H9 (cell line): ENCODE data around the gene CNTF. TPM values are rescaled to one million over a fixed set of nuclear protein-coding genes. Genes with fewer than 3 reads are reported as not detected.

Experiments used
- DNase-seq: peaks from one replicate; pipeline ENCODE4 v3.0.0-alpha.2; 2017
- H2AFZ ChIP-seq: one replicate; pipeline ENCODE4 v1.6.1; 2013; ENCODE audit warnings: mild to moderate bottlenecking, low read length, control low read depth, moderate library complexity
- H2AK5ac ChIP-seq: 2 replicates; pipeline ENCODE4 v1.6.1; 2013; ENCODE audit warnings: low read length, control low read depth, mixed read lengths; ENCODE audit not compliant: insufficient read length
- H2BK120ac ChIP-seq: one replicate; pipeline ENCODE4 v1.6.1; 2013; ENCODE audit warnings: low read depth, mild to moderate bottlenecking, low read length, control low read depth, inconsistent platforms; ENCODE audit not compliant: poor library complexity, severe bottlenecking
- H2BK12ac ChIP-seq: 2 replicates; pipeline ENCODE4 v1.6.1; 2013; ENCODE audit warnings: low read length, control low read depth, mixed read lengths, low read depth; ENCODE audit not compliant: insufficient read length
- H2BK15ac ChIP-seq: 2 replicates; pipeline ENCODE4 v1.6.1; 2013; ENCODE audit warnings: low read depth, low read length, control low read depth
- H2BK20ac ChIP-seq: one replicate; pipeline ENCODE4 v1.6.1; 2013; ENCODE audit warnings: low read depth, mild to moderate bottlenecking, low read length, control low read depth, inconsistent platforms; ENCODE audit not compliant: poor library complexity, severe bottlenecking
- H2BK5ac ChIP-seq: 2 replicates; pipeline ENCODE4 v1.6.1; 2013; ENCODE audit warnings: low read length, control low read depth, mixed read lengths; ENCODE audit not compliant: insufficient read length
- H3K14ac ChIP-seq: 2 replicates; pipeline ENCODE4 v1.6.1; 2013; ENCODE audit warnings: low read length, control low read depth; ENCODE audit not compliant: insufficient read depth
- H3K18ac ChIP-seq: 2 replicates; pipeline ENCODE4 v1.6.1; 2013; ENCODE audit warnings: low read depth, mild to moderate bottlenecking, mixed read lengths, low read length, control low read depth; ENCODE audit not compliant: insufficient read length
- H3K23ac ChIP-seq: 2 replicates; pipeline ENCODE4 v1.6.1; 2013; ENCODE audit warnings: low read length, control low read depth, mixed read lengths, low read depth; ENCODE audit not compliant: insufficient read length
- H3K23me2 ChIP-seq: 2 replicates; pipeline ENCODE4 v1.6.1; 2013; ENCODE audit warnings: low read depth, mild to moderate bottlenecking, mixed read lengths, low read length, control low read depth; ENCODE audit not compliant: insufficient read length, poor library complexity, severe bottlenecking
- H3K27ac ChIP-seq: 2 replicates; pipeline ENCODE4 v1.5.1; 2013; ENCODE audit warnings: low read length, control low read depth, mixed read lengths, low read depth; ENCODE audit not compliant: insufficient read length
- H3K27me3 ChIP-seq: 2 replicates; pipeline ENCODE4 v1.6.1; 2013; ENCODE audit warnings: low read length, control low read depth, inconsistent platforms; ENCODE audit not compliant: insufficient read depth
- H3K4ac ChIP-seq: 2 replicates; pipeline ENCODE4 v1.6.1; 2013; ENCODE audit warnings: low read depth, mild to moderate bottlenecking, control low read depth, inconsistent platforms, low read length, moderate library complexity
- H3K4me1 ChIP-seq: 2 replicates; pipeline ENCODE4 v1.6.1; 2013; ENCODE audit warnings: low read length, control low read depth, inconsistent platforms; ENCODE audit not compliant: insufficient read depth
- H3K4me2 ChIP-seq: 2 replicates; pipeline ENCODE4 v1.6.1; 2013; ENCODE audit warnings: low read length, control low read depth, mixed read lengths; ENCODE audit not compliant: insufficient read length, insufficient read depth
- H3K56ac ChIP-seq: 2 replicates; pipeline ENCODE4 v1.6.1; 2013; ENCODE audit warnings: low read depth, mild to moderate bottlenecking, mixed read lengths, low read length, control low read depth; ENCODE audit not compliant: insufficient read length
- H3K79me1 ChIP-seq: 2 replicates; pipeline ENCODE4 v1.6.1; 2013; ENCODE audit warnings: low read depth, mild to moderate bottlenecking, moderate library complexity, low read length, control low read depth, inconsistent platforms; ENCODE audit not compliant: insufficient read depth, poor library complexity, severe bottlenecking
- H3K79me2 ChIP-seq: 2 replicates; pipeline ENCODE4 v1.6.1; 2013; ENCODE audit warnings: low read length, control low read depth, inconsistent platforms; ENCODE audit not compliant: insufficient read depth
- H3K9ac ChIP-seq: 2 replicates; pipeline ENCODE4 v1.6.1; 2013; ENCODE audit warnings: low read length, control low read depth, mixed read lengths; ENCODE audit not compliant: insufficient read length; ENCODE audit errors: extremely low read depth
- H3K9me3 ChIP-seq: one replicate; pipeline ENCODE4 v1.6.1; 2013; ENCODE audit warnings: low read depth, low read length, inconsistent platforms; ENCODE audit not compliant: control insufficient read depth
- H3T11ph ChIP-seq: one replicate; pipeline ENCODE4 v1.6.1; 2013; ENCODE audit warnings: mild to moderate bottlenecking, low read length, control low read depth, inconsistent platforms
- H4K20me1 ChIP-seq: one replicate; pipeline ENCODE4 v1.6.1; 2013; ENCODE audit not compliant: control insufficient read depth, insufficient read length, insufficient read depth
- H4K5ac ChIP-seq: 2 replicates; pipeline ENCODE4 v1.6.1; 2013; ENCODE audit warnings: low read depth, mild to moderate bottlenecking, mixed read lengths, low read length, control low read depth; ENCODE audit not compliant: insufficient read length
- H4K8ac ChIP-seq: replicated peaks from 2 replicates; pipeline ENCODE4 v1.6.1; 2013; ENCODE audit warnings: low read length, control low read depth, mixed read lengths, low read depth; ENCODE audit not compliant: insufficient read length
- H4K91ac ChIP-seq: 2 replicates; pipeline ENCODE4 v1.6.1; 2013; ENCODE audit warnings: low read depth, mild to moderate bottlenecking, moderate library complexity, mixed read lengths, low read length, control low read depth; ENCODE audit not compliant: insufficient read length
- H3K27ac Mint-ChIP-seq, 3 experiments: 2 replicates in 2 of 3; 3 replicates in 1 of 3; pipeline ENCODE4 v1.8.0; 2020 to 2021; ENCODE audit warnings: mixed read lengths in 3 of 3, mild to moderate bottlenecking in 1 of 3, moderate library complexity in 1 of 3
- H3K27me3 Mint-ChIP-seq: 2 replicates; pipeline ENCODE4 v1.8.0; 2021; ENCODE audit warnings: low read depth, mild to moderate bottlenecking, moderate library complexity, mixed read lengths
- H3K36me3 Mint-ChIP-seq, 3 experiments: 2 replicates in 2 of 3; 3 replicates in 1 of 3; pipeline ENCODE4 v1.8.0; 2020 to 2021; ENCODE audit warnings: low read depth in 3 of 3, mixed read lengths in 3 of 3; ENCODE audit not compliant: insufficient read depth in 1 of 3
- H3K4me1 Mint-ChIP-seq, 2 experiments: 2 replicates each; pipeline ENCODE4 v1.8.0; 2020; ENCODE audit warnings: mixed read lengths in 2 of 2
- H3K4me3 Mint-ChIP-seq, 2 experiments: 2 replicates in 1 of 2; 3 replicates in 1 of 2; pipeline ENCODE4 v1.8.0; 2020 to 2021; ENCODE audit warnings: mild to moderate bottlenecking in 2 of 2, mixed read lengths in 2 of 2, moderate library complexity in 1 of 2
- H3K9me3 Mint-ChIP-seq, 2 experiments: 2 replicates in 1 of 2; 3 replicates in 1 of 2; pipeline ENCODE4 v1.8.0; 2020; ENCODE audit warnings: mild to moderate bottlenecking in 2 of 2, mixed read lengths in 2 of 2, moderate library complexity in 1 of 2
- WGBS: extraction: QIAGEN DNeasy Blood & Tissue Kit; methylation state at CpG from one replicate; pipeline ENCODE4 v1.1.7; 2013; ENCODE audit warnings: missing lambda C conversion rate, low lambda C conversion rate, mixed read lengths; ENCODE audit not compliant: insufficient read length; ENCODE audit errors: extremely low coverage; 5-methylcytosine and 5-hydroxymethylcytosine counted together
- total RNA-seq: library from RNA; stranded (reverse); gene quantifications from 2 replicates; pipeline ENCODE4 v1.2.1, GENCODE V29; 2021
- TF ChIP-seq, protein P1 (sequence below): fragments of 200-600 bp; sonication (generic); conservative IDR thresholded peaks from 3 replicates; pipeline ENCODE4 v1.8.0; 2021; ENCODE audit warnings: antibody characterized with exemption, mild to moderate bottlenecking

The CNTF gene
- total RNA-seq, 1 experiment from 2014 or later: 3.5 TPM

DNA sequence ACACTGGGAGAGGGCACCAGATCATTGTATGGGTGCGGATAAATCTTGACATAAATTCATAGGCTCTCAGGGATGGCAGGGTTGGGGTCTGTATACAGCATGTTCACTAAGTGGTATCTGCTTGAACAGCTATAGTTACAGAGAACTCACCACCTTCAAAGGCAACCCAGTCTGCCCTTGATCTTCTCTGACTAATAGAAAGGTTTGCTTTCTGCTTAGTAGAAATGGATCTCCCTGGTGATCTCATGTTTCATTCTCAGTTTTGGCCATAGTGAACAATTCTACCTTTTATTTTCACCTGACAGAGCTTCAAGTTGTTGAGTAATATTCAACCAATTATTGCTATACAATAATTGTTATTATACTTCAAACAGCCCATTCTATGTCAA lies 32.4 kb downstream of the CNTF start:
- peaks cover 23 to 34% of the 10 kb centered on the region in 2 experiments for H3K4me1 Mint-ChIP-seq

More for the DNA sequence above, 32.4 kb downstream of the CNTF start:
- Histone ChIP-seq H2AFZ (no peak overlapping the region), H2BK20ac (no peak overlapping the region), H3K27ac (no peak overlapping the region), H3K79me2 (no peaks in the 10 kb centered on the region), H4K20me1 (no peaks in the 10 kb centered on the region), H2BK120ac (no peak overlapping the region), H4K5ac (no peak overlapping the region), H4K91ac (no peak overlapping the region), H4K8ac (no peak overlapping the region), H3K23ac (no peak overlapping the region), H3K4me2 (no peak overlapping the region), H3T11ph (no peak overlapping the region), H3K27me3 (no peaks in the 10 kb centered on the region), H3K4ac (no peak overlapping the region), H3K14ac (no peak overlapping the region), H2AK5ac (no peak overlapping the region), H3K79me1 (no peaks in the 10 kb centered on the region), H3K18ac (no peak overlapping the region), H3K9me3 (no peaks in the 10 kb centered on the region), H3K56ac (no peak overlapping the region), H2BK15ac (no peak overlapping the region), H2BK5ac (no peak overlapping the region), H2BK12ac (no peak overlapping the region), H3K9ac (no peak overlapping the region), H3K4me1 (no peaks in the 10 kb centered on the region), H3K23me2 (no peaks in the 10 kb centered on the region)
- H3K4me3 Mint-ChIP-seq: no peak overlapping the region
- peaks cover 6 to 9% of the 10 kb centered on the region in 2 experiments for H3K9me3 Mint-ChIP-seq
- DNase-seq: no peak
- H3K27ac Mint-ChIP-seq: no peak overlapping the region
- no peaks in the 10 kb centered on the region for H3K36me3 Mint-ChIP-seq
- peaks cover 4% of the 10 kb centered on the region for H3K27me3 Mint-ChIP-seq
- TF ChIP-seq, protein P1, sequence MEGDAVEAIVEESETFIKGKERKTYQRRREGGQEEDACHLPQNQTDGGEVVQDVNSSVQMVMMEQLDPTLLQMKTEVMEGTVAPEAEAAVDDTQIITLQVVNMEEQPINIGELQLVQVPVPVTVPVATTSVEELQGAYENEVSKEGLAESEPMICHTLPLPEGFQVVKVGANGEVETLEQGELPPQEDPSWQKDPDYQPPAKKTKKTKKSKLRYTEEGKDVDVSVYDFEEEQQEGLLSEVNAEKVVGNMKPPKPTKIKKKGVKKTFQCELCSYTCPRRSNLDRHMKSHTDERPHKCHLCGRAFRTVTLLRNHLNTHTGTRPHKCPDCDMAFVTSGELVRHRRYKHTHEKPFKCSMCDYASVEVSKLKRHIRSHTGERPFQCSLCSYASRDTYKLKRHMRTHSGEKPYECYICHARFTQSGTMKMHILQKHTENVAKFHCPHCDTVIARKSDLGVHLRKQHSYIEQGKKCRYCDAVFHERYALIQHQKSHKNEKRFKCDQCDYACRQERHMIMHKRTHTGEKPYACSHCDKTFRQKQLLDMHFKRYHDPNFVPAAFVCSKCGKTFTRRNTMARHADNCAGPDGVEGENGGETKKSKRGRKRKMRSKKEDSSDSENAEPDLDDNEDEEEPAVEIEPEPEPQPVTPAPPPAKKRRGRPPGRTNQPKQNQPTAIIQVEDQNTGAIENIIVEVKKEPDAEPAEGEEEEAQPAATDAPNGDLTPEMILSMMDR: no peak
- no CpG with 5 or more reads among the region's 1 CpG for whole genome bisulfite sequencing
